Measurements from ENCODE around the gene KCNJ6.
"Not testable (repeated sequence)": the region's sequence is repeated elsewhere in the genome, so short reads cannot be mapped to it uniquely, and the experiment has no call there.

KCNJ6 gene

DNA sequence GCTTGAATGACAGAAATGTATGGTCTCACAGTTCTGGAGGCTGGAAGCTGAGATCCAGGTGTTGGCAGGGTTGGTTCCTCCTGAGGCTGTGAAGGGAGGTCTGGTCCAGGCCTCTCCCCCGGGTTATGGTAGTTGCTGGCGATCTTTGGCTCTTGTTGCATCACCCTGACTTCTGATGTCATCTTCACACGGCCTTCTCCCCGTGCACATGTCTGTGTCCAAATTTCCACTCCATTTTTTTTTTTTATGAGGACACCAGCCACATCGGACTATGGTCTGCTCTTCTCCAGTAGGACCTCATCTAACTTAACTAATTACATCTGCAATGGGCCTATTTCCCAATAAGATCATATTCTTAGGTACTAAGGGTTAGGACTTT lies 232.2 kb downstream of the KCNJ6 start:
- DNase-seq (ENCODE audit: low read depth, low spot score): no peak

GRCh38 chr21:37683396-37684114 lies 232.7 kb downstream of the KCNJ6 start:
- no peak for DNase-seq (ENCODE audit: low read depth, low spot score)

DNA sequence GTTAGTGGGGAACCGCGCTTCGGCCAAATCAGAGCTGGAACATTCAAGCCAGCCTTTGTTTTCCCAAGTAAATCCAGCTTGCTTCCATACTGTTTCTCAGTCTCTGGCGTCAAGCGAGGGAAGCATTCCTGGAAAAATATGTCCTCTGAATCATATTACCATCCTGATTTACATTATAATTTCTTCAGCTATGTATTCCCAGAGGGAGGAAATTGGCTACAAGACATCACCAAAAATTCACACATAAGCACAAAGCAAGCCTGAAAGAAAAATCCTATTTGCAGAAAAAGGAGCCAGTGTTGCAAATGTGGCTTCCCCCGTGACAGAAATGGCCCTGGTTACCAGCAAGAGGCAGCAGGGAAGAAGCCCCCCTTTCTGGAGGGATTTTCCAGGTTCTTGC lies 233.3 kb downstream of the KCNJ6 start:
- DNase-seq (ENCODE audit: low read depth, low spot score): no peak

- no peak for DNase-seq (ENCODE audit: low read depth, low spot score)
Measured at GRCh38 chr21:37677006-37677405, 239.3 kb downstream of the KCNJ6 start.

- DNase-seq (ENCODE audit: low read depth, low spot score): peak; percentile 71
Measured at GRCh38 chr21:37675202-37675801, 241.0 kb downstream of the KCNJ6 start.

- no peak for DNase-seq (ENCODE audit: low read depth, low spot score)
Measured at GRCh38 chr21:37673801-37674575, 242.3 kb downstream of the KCNJ6 start.

GRCh38 chr21:37671381-37671780 lies 244.9 kb downstream of the KCNJ6 start:
- no peak for DNase-seq (ENCODE audit: low read depth, low spot score)

DNA sequence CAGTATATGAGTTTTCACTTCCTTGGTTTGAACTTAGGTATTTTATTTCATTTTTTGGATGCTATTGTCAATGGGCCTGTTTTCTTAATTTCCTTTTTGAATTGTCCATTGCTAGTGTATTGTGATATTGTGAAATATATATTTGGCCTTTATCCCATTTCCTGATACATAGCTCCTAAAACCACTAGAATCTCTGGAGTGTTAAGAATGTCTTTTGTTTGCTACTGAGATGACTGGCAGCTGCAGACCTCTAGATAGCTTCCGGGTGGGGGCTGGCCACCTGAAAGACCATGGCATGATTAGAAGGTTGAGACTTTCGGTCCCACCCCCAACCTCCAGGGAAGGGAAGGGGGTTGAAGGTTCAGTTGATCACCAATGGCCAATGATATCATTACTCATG lies 245.4 kb downstream of the KCNJ6 start:
- DNase-seq (ENCODE audit: low read depth, low spot score): peak; percentile 39

DNA sequence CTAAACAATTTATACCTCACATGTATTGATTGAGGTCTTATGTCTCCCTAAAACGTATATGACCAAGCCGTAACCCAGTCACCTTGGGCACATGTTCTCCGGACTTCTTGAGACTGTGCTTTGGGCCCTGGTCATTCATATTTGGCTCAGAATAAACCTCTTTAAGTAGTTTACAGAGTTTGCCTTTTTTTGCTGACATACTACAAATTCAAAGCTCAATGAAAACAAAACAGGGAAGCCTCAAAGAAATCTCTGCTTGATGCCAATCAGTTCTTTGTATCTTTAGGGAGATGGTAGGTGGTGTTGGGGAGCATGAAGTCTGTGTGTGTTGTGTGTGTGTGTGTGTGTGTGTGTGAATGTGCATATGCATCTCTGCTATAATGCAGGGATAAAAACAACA lies 247.0 kb downstream of the KCNJ6 start:
- DNase-seq (ENCODE audit: low read depth, low spot score): no peak

GRCh38 chr21:37668462-37669239 lies 247.6 kb downstream of the KCNJ6 start:
- DNase-seq (ENCODE audit: low read depth, low spot score): no peak

- no peak for DNase-seq (ENCODE audit: low read depth, low spot score)
Measured at GRCh38 chr21:37667380-37667779, 248.9 kb downstream of the KCNJ6 start.

- DNase-seq (ENCODE audit: low read depth, low spot score): no peak
Measured at GRCh38 chr21:37665230-37666024, 250.8 kb downstream of the KCNJ6 start.

- DNase-seq (ENCODE audit: low read depth, low spot score): not testable (repeated sequence)
Measured at GRCh38 chr21:37662227-37662626, 254.0 kb downstream of the KCNJ6 start.

DNA sequence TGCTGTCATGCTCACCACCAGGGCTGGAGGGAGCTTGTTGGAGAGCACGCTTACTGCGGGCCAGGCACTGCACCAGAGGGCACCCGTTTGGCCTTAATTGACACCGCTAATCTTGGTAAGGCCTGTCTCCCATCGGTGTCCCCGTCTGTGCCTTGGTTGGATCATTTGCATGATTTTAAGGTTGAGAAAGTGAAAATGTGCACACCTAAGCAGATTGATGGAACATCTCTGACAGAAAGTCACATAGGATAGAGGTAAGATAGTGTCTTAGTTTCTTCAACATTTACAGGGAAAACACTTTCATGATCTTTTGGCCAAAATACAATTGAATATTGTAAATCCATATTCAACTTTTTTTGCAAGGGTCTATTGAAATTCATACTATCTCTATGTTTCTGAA lies 255.5 kb downstream of the KCNJ6 start:
- DNase-seq (ENCODE audit: low read depth, low spot score): no peak

- no peak for DNase-seq (ENCODE audit: low read depth, low spot score)
Measured at GRCh38 chr21:37659874-37660273, 256.4 kb downstream of the KCNJ6 start.

GRCh38 chr21:37658817-37659458 lies 257.3 kb downstream of the KCNJ6 start:
- peak; percentile 66 for DNase-seq (ENCODE audit: low read depth, low spot score)

- no peak for DNase-seq (ENCODE audit: low read depth, low spot score)
Measured at GRCh38 chr21:37658121-37658816, 258.0 kb downstream of the KCNJ6 start.

DNA sequence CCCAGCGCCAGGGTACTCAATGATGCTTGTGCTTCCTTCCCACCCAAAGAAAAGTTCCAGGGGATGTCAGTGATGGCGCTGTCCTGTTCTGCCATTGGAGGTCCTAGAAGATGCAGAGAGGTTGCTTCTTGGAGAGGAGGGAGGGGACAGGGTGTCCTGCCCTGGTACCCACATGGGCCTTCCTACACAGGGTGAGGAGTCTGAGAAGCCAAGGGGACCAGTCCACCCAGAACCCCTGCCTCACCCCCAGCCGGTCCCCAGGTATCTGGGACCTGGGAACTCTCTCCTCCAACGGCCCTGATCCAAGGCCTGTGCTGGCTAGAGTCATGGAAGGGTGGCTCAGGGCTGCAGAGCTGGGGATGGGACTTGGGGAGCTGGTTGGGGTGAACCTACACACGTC lies 259.4 kb downstream of the KCNJ6 start:
- DNase-seq (ENCODE audit: low read depth, low spot score): no peak

- no peak for DNase-seq (ENCODE audit: low read depth, low spot score)
Measured at GRCh38 chr21:37655611-37656300, 260.5 kb downstream of the KCNJ6 start.
